Ectodermal cell (in vitro differentiated cells): ENCODE data around the gene KIAA1217.

Experiments
- H3K27ac ChIP-seq: 2 replicates; pipeline ENCODE4 v1.7.0; 2013; ENCODE audit warnings: mild to moderate bottlenecking, low read depth, low read length; ENCODE audit not compliant: insufficient read depth, poor library complexity, severe bottlenecking
- H3K27me3 ChIP-seq: 2 replicates; pipeline ENCODE4 v1.7.0; 2013; ENCODE audit warnings: mild to moderate bottlenecking, low read length; ENCODE audit not compliant: insufficient read depth, control insufficient read depth, poor library complexity, severe bottlenecking
- H3K36me3 ChIP-seq: one replicate; pipeline ENCODE4 v1.7.0; 2013; ENCODE audit warnings: low read length; ENCODE audit not compliant: control insufficient read depth, insufficient read depth
- H3K4me1 ChIP-seq: one replicate; pipeline ENCODE4 v1.7.0; 2013; ENCODE audit warnings: low read length; ENCODE audit not compliant: control insufficient read depth, insufficient read depth
- H3K4me3 ChIP-seq: 2 replicates; pipeline ENCODE4 v1.7.0; 2013; ENCODE audit warnings: low read depth, low read length, control low read depth; ENCODE audit not compliant: insufficient read depth
- H3K9me3 ChIP-seq: 2 replicates; pipeline ENCODE4 v1.7.0; 2013; ENCODE audit warnings: mild to moderate bottlenecking, low read length, moderate library complexity; ENCODE audit not compliant: control insufficient read depth
- WGBS, 2 experiments: methylation state at CpG; one replicate each; pipeline ENCODE4 v1.1.7; 2013; ENCODE audit warnings: missing lambda C conversion rate in 2 of 2; 5-methylcytosine and 5-hydroxymethylcytosine counted together

KIAA1217 gene

GRCh38 chr10:24526085-24526649, 317.2 kb downstream of the KIAA1217 start:
- Histone ChIP-seq H3K9me3 (no peaks in the 10 kb centered on the region), H3K27me3 (no peaks in the 10 kb centered on the region), H3K4me3 (no peak overlapping the region), H3K27ac (no peak overlapping the region), H3K4me1 (no peaks in the 10 kb centered on the region), H3K36me3 (peaks cover 16% of the 10 kb centered on the region)
- 95 to 97% methylated on average over 13 of the region's 13 CpGs for WGBS, 2 experiments

DNA sequence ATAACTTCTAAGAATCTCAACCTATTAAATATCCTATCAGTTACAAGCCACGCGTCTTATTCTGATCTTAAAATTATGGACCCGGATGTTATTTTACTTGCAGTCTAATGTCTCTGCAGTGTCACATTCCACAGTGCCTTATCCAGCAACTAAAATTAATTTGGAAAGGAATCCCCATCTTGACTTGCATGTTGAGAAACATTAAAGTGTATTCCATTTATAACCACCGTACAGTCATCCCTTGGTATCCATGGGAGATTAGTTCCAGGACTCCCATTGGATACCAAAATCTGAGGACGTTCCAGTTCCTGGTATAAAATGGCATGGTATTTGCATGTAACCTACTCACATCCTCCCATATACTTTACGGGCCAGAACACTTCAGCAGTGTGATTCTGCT, 320.0 kb downstream of the KIAA1217 start:
- Histone ChIP-seq H3K36me3 (peaks cover 32% of the 10 kb centered on the region), H3K27ac (no peak overlapping the region), H3K4me3 (no peak overlapping the region), H3K4me1 (no peaks in the 10 kb centered on the region), H3K9me3 (no peaks in the 10 kb centered on the region), H3K27me3 (no peaks in the 10 kb centered on the region)
- WGBS, 2 experiments = 96 to 98% methylated on average over 6 of the region's 6 CpGs

DNA sequence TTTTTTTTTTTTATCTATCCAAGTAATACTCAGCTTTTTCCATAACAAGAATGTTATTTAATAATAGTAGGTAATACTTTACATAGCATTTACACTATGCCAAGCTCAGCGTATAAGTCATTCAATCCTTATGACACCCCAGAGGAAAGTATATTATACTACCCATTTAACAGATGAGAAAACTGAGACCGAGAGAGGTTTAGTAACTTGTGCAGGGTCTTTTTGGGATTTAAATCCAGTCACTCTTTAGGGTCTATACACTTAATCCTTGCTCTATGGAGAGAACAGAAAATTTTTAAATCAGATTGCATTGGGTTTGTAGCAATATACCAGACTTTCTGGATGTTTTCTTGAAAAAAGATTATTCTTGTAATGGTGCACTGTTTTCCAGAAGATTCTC, 322.5 kb downstream of the KIAA1217 start:
- no peaks in the 10 kb centered on the region for H3K4me1 ChIP-seq
- H3K36me3 ChIP-seq = peaks cover 23% of the 10 kb centered on the region
- H3K27me3 ChIP-seq = no peaks in the 10 kb centered on the region
- no peaks in the 10 kb centered on the region for H3K9me3 ChIP-seq
- 97 to 100% methylated on average over 1 to 2 of the region's 2 CpGs for WGBS, 2 experiments
- no peak overlapping the region for H3K4me3 ChIP-seq
- no peak overlapping the region for H3K27ac ChIP-seq

DNA sequence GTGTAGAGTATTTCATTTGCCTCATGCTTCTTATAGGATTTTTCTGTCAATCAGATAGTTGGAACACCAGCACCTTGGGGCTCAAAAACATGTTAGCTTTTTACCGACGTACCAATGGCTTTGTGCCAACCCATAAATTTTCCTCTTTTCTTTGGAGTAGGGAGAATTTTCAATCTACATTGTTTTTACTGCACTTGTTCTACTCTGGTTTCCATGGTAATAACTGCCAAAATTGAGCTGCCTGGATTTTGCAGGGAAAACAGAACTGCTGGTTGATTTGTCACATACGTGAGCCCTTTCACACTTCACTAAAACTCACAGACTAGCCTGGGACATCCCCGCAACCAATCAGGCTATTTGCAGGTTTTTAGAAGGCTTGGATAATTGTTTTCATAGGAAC, 325.0 kb downstream of the KIAA1217 start:
- no peak overlapping the region for H3K4me3 ChIP-seq
- no peaks in the 10 kb centered on the region for H3K4me1 ChIP-seq
- no peak overlapping the region for H3K27ac ChIP-seq
- WGBS, 2 experiments = 88 to 95% methylated on average over 4 of the region's 4 CpGs
- peaks cover 27% of the 10 kb centered on the region for H3K36me3 ChIP-seq
- no peaks in the 10 kb centered on the region for H3K27me3 ChIP-seq
- H3K9me3 ChIP-seq = no peaks in the 10 kb centered on the region

DNA sequence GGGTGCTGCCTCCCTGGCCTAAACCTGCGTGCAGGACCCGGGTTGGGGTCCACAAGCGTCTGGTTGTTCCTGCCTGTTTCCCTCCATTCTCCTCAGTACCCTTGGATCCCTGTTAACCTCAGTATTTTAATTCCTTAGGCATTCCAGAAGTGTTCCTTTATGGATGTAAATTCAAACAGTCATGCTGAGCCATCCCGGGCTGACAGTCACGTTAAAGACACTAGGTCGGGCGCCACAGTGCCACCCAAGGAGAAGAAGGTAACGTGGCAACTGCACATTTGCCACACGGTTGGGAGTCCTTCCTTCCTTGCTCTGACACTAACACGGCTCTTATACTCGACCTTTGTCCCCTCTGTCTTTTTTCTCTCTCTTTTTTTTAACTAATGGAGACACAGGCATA, 327.7 kb downstream of the KIAA1217 start:
- peaks cover 22% of the 10 kb centered on the region for H3K36me3 ChIP-seq
- no peak overlapping the region for H3K27ac ChIP-seq
- H3K4me1 ChIP-seq = no peaks in the 10 kb centered on the region
- WGBS, 2 experiments = 89 to 92% methylated on average over 11 of the region's 11 CpGs
- no peak overlapping the region for H3K4me3 ChIP-seq
- no peaks in the 10 kb centered on the region for H3K27me3 ChIP-seq
- H3K9me3 ChIP-seq = no peaks in the 10 kb centered on the region

- no peak overlapping the region for H3K27ac ChIP-seq
- H3K4me3 ChIP-seq = no peak overlapping the region
- no peaks in the 10 kb centered on the region for H3K9me3 ChIP-seq
- WGBS, 2 experiments = 90% methylated on average over 9 of the region's 9 CpGs
- peaks cover 11% of the 10 kb centered on the region for H3K36me3 ChIP-seq
- H3K4me1 ChIP-seq = no peaks in the 10 kb centered on the region
- H3K27me3 ChIP-seq = no peaks in the 10 kb centered on the region
These were observed 332.4 kb downstream of the KIAA1217 start for GRCh38 chr10:24541239-24541753.

GRCh38 chr10:24542314-24543270, 333.7 kb downstream of the KIAA1217 start:
- Histone ChIP-seq H3K4me1 (no peaks in the 10 kb centered on the region), H3K27ac (no peak overlapping the region), H3K36me3 (peaks cover 11% of the 10 kb centered on the region), H3K9me3 (no peaks in the 10 kb centered on the region), H3K4me3 (no peak overlapping the region), H3K27me3 (no peaks in the 10 kb centered on the region)
- WGBS, 2 experiments = 95 to 96% methylated on average over 12 to 14 of the region's 14 CpGs

GRCh38 chr10:24544776-24545175, 335.8 kb downstream of the KIAA1217 start:
- Histone ChIP-seq H3K27ac (no peak overlapping the region), H3K4me3 (no peak overlapping the region), H3K36me3 (peaks cover 6% of the 10 kb centered on the region), H3K27me3 (no peaks in the 10 kb centered on the region), H3K9me3 (no peaks in the 10 kb centered on the region), H3K4me1 (no peaks in the 10 kb centered on the region)
- 93 to 94% methylated on average over 10 of the region's 10 CpGs for WGBS, 2 experiments

GRCh38 chr10:24545585-24545984, 336.6 kb downstream of the KIAA1217 start:
- H3K9me3 ChIP-seq = no peaks in the 10 kb centered on the region
- no peaks in the 10 kb centered on the region for H3K4me1 ChIP-seq
- no peaks in the 10 kb centered on the region for H3K27me3 ChIP-seq
- H3K27ac ChIP-seq = no peak overlapping the region
- H3K4me3 ChIP-seq = no peak overlapping the region
- 93 to 97% methylated on average over 2 to 3 of the region's 3 CpGs for WGBS, 2 experiments
- peaks cover 6% of the 10 kb centered on the region for H3K36me3 ChIP-seq

DNA sequence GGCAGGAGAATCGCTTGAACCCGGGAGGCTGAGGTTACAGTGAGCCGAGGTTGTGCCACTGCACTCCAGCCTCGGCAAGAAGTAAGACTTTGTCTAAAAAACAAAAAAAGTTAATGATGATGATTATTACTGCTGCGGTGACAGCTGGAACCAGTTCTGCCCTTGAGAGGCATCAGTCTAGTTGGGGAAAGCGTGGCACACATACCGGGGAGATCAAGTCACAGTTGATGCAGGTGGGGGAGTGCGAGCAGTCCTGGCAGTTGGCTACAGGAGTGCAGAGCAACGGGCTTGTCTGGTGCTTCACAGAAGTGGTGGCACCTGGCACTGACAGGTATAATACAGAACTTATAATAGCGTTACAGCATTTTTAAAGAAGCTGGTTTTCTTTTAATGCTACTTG, 341.7 kb downstream of the KIAA1217 start:
- no peak overlapping the region for H3K4me3 ChIP-seq
- 94 to 97% methylated on average over 10 of the region's 10 CpGs for WGBS, 2 experiments
- no peaks in the 10 kb centered on the region for H3K36me3 ChIP-seq
- H3K27me3 ChIP-seq = no peaks in the 10 kb centered on the region
- no peaks in the 10 kb centered on the region for H3K9me3 ChIP-seq
- no peaks in the 10 kb centered on the region for H3K4me1 ChIP-seq
- H3K27ac ChIP-seq = no peak overlapping the region
